ENCODE results near the gene AHSA1.

- TF ChIP-seq, protein P1, sequence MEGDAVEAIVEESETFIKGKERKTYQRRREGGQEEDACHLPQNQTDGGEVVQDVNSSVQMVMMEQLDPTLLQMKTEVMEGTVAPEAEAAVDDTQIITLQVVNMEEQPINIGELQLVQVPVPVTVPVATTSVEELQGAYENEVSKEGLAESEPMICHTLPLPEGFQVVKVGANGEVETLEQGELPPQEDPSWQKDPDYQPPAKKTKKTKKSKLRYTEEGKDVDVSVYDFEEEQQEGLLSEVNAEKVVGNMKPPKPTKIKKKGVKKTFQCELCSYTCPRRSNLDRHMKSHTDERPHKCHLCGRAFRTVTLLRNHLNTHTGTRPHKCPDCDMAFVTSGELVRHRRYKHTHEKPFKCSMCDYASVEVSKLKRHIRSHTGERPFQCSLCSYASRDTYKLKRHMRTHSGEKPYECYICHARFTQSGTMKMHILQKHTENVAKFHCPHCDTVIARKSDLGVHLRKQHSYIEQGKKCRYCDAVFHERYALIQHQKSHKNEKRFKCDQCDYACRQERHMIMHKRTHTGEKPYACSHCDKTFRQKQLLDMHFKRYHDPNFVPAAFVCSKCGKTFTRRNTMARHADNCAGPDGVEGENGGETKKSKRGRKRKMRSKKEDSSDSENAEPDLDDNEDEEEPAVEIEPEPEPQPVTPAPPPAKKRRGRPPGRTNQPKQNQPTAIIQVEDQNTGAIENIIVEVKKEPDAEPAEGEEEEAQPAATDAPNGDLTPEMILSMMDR (IDR thresholded peaks at IDR 0.05), result no peak
- TF ChIP-seq POLR2A (IDR thresholded peaks at IDR 0.05), result no peak
These were observed 11.2 kb downstream of the AHSA1 start for GRCh38 chr14:77469067-77469505.
